Prostate gland (tissue), 2 donors: Measurements from ENCODE around the gene KCNJ6.

Experiments
- CTCF ChIP-seq, 4 experiments: fragments of 200-600 bp in 2 of 4; fragments of 450-650 bp in 2 of 4; sonication (generic) in 2 of 4; IDR thresholded peaks; 1 replicate in 3 of 4; 2 replicates in 1 of 4; pipeline ENCODE4 v1.5.1; 2016 to 2019; ENCODE audit warnings: antibody characterized with exemption in 4 of 4, mild to moderate bottlenecking in 2 of 4, moderate library complexity in 2 of 4
- POLR2A ChIP-seq: fragments of 450-650 bp; IDR thresholded peaks from one replicate; pipeline ENCODE4 v1.6.1; 2016; ENCODE audit warnings: antibody characterized with exemption, mild to moderate bottlenecking

DNA sequence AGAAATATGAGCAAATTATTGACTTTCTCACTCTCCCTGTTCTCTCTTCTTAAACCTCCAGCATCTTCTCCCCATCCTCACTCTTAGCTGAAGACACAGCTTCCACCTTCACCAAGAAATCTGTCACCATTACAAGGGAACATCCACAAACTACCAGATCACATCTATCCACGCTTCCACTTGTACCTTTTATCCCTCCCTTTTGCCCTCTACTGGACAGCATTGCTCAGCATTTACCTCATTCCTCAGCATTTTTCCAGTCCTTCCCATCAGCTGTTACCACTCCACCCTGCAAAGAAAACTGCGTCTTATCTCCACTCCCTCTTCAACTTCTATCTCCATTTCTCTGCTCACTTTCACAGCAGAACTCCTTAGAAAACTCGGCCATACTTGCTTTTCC is 42.6 kb downstream of the KCNJ6 start:
- no peak for TF ChIP-seq CTCF (IDR thresholded peaks at IDR 0.05)
- no peak for TF ChIP-seq POLR2A
